Psoas muscle (tissue), 8 donors: ENCODE results near the gene C2orf72. TPM values are rescaled to one million over a fixed set of nuclear protein-coding genes. Genes with fewer than 3 reads are reported as not detected.

Experiments used
- ATAC-seq, 4 donors: fragments of 200-7000 bp; cut with Tn5 transposase; one replicate each; pipeline ENCODE4 v1.9.1; 2020; ENCODE audit warnings: moderate library complexity in 3 of 4, mild to moderate bottlenecking in 2 of 4
- DNase-seq, 2 donors: peaks; one replicate each; pipeline ENCODE4 v3.0.0-alpha.2; 2020
- H3K27ac ChIP-seq: fragments of 200-600 bp; one replicate; pipeline ENCODE4 v1.8.0; 2022
- H3K27me3 ChIP-seq, 3 donors: fragments of 200-600 bp in 1 of 3; one replicate each; pipeline versions ENCODE4 v1.6.1 to v1.8.0; 2013 to 2022; ENCODE audit warnings: low read length in 2 of 3, mild to moderate bottlenecking in 2 of 3, moderate library complexity in 1 of 3; ENCODE audit not compliant: insufficient read depth in 3 of 3
- H3K36me3 ChIP-seq, 2 donors: fragments of 200-600 bp in 1 of 2; one replicate each; pipeline versions ENCODE4 v1.6.1 to v1.8.0; 2013 to 2022; ENCODE audit warnings: low read depth in 1 of 2, mild to moderate bottlenecking in 1 of 2, moderate library complexity in 1 of 2; ENCODE audit not compliant: insufficient read depth in 1 of 2
- H3K4me1 ChIP-seq: fragments of 200-600 bp; one replicate; pipeline ENCODE4 v1.8.0; 2022
- H3K4me3 ChIP-seq: fragments of 200-600 bp; one replicate; pipeline ENCODE4 v1.8.0; 2022; ENCODE audit warnings: mild to moderate bottlenecking
- H3K9me3 ChIP-seq: fragments of 200-600 bp; one replicate; pipeline ENCODE4 v1.8.0; 2022
- WGBS, 3 donors: extraction: QIAGEN DNeasy Blood & Tissue Kit; methylation state at CpG; one replicate each; pipeline versions ENCODE4 v1.1.6 to v1.1.7; 2013; 5-methylcytosine and 5-hydroxymethylcytosine counted together
- intact Hi-C, 2 donors: fragments of 100-400 bp; cut with DNase I; formaldehyde crosslinking; loops; one replicate each; pipeline versions ENCODE4 v1.11.0 to v1.14.2; 2022
- polyA plus RNA-seq, 3 donors: library from polyadenylated mRNA; stranded (reverse); fragments of 200-250 nt; gene quantifications; one replicate each; pipeline ENCODE4 v1.2.3, GENCODE V29; 2013
- total RNA-seq, 4 donors: library from RNA; stranded (reverse); fragmentation: NEBNext Ultra II Directional in 2 of 4; extraction: Animal tissue kit (Norgen Biotek cat#: 25700) in 2 of 4; gene quantifications; one replicate each; pipeline versions ENCODE4 v1.2.1 to v1.2.4, GENCODE V29; 2021 to 2023
- TF ChIP-seq, protein P1 (sequence below): fragments of 200-600 bp; IDR thresholded peaks from one replicate; pipeline ENCODE4 v1.8.0; 2022; ENCODE audit warnings: antibody characterized with exemption
- donor health status: healthy with polysubstance abuse.
- donor health status: DM: no; HTN: no; CAD: no; lungs with moderate emphysema.
- donor health status: Bipolar disorder and iron deficiency.
- donor health status: healthy.
- donor health status: DM: yes; HTN: yes; CAD: no.
- donor health status: DM: no; HTN: no; CAD: no.
- donor health status: DM: no; HTN: no; CAD: no.
- donor health status: DM: yes; HTN: yes; CAD: no.

Gene C2orf72
- total and polyA plus RNA-seq, 7 donors: 0.03 to 0.12 (median 0.05) TPM; not detected in 4

- Histone ChIP-seq H3K4me3 (no peak overlapping the region), H3K4me1 (peaks cover 3% of the 10 kb centered on the region), H3K27me3 (peaks cover 0 to 13% (median 2%) of the 10 kb centered on the region in 3 donors), H3K36me3 (no peaks in the 10 kb centered on the region), H3K27ac (no peak overlapping the region), H3K9me3 (no peaks in the 10 kb centered on the region)
- WGBS, 3 donors: 83 to 88% (median 87%) methylated on average over 12 of the region's 12 CpGs
- ATAC-seq (no peak), DNase-seq (no peak)
- TF ChIP-seq, protein P1, sequence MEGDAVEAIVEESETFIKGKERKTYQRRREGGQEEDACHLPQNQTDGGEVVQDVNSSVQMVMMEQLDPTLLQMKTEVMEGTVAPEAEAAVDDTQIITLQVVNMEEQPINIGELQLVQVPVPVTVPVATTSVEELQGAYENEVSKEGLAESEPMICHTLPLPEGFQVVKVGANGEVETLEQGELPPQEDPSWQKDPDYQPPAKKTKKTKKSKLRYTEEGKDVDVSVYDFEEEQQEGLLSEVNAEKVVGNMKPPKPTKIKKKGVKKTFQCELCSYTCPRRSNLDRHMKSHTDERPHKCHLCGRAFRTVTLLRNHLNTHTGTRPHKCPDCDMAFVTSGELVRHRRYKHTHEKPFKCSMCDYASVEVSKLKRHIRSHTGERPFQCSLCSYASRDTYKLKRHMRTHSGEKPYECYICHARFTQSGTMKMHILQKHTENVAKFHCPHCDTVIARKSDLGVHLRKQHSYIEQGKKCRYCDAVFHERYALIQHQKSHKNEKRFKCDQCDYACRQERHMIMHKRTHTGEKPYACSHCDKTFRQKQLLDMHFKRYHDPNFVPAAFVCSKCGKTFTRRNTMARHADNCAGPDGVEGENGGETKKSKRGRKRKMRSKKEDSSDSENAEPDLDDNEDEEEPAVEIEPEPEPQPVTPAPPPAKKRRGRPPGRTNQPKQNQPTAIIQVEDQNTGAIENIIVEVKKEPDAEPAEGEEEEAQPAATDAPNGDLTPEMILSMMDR: no peak
- intact Hi-C loops: loop anchor here in 1 of 2 donors (5.0 kb wide), 1 partner anchor 222 kb away; no protein-coding TSS in a partner anchor
Measured at GRCh38 chr2:231049286-231050017, 12.1 kb downstream of the C2orf72 start.

- Histone ChIP-seq H3K4me3 (no peak overlapping the region), H3K9me3 (no peaks in the 10 kb centered on the region), H3K4me1 (peaks cover 3% of the 10 kb centered on the region), H3K27ac (no peak overlapping the region), H3K27me3 (peaks cover 0 to 13% (median 2%) of the 10 kb centered on the region in 3 donors), H3K36me3 (no peaks in the 10 kb centered on the region)
- TF ChIP-seq, protein P1: no peak
- ATAC-seq (no peak), DNase-seq (no peak)
- WGBS, 3 donors: 67 to 73% (median 69%) methylated on average over 9 of the region's 9 CpGs
- intact Hi-C loops: loop anchor here in 1 of 2 donors (5.0 kb wide), 1 partner anchor 223 kb away; no protein-coding TSS in a partner anchor
Measured at GRCh38 chr2:231050018-231050901, 12.9 kb downstream of the C2orf72 start.

- peaks cover 4% of the 10 kb centered on the region for H3K4me1 ChIP-seq
- no peaks in the 10 kb centered on the region for H3K36me3 ChIP-seq
- H3K27me3 ChIP-seq: peaks cover 0 to 13% (median 2%) of the 10 kb centered on the region in 3 donors
- 85 to 91% (median 91%) methylated on average over 5 of the region's 5 CpGs for WGBS, 3 donors
- no peak overlapping the region for H3K4me3 ChIP-seq
- intact Hi-C loops: loop anchor here in 1 of 2 donors (5.0 kb wide), 1 partner anchor 224 kb away; no protein-coding TSS in a partner anchor
- no peaks in the 10 kb centered on the region for H3K9me3 ChIP-seq
- TF ChIP-seq, protein P1: no peak
- DNase-seq (no peak), ATAC-seq (no peak)
- no peak overlapping the region for H3K27ac ChIP-seq
Measured at GRCh38 chr2:231051116-231051515, 13.8 kb downstream of the C2orf72 start.

GRCh38 chr2:231052494-231053451 lies 15.4 kb downstream of the C2orf72 start:
- Histone ChIP-seq H3K9me3 (no peaks in the 10 kb centered on the region), H3K36me3 (no peaks in the 10 kb centered on the region), H3K27ac (no peak overlapping the region), H3K4me3 (peak overlapping the region; percentile 75), H3K27me3 (peaks cover 0 to 4% (median 2%) of the 10 kb centered on the region in 3 donors), H3K4me1 (peaks cover 8% of the 10 kb centered on the region)
- WGBS, 3 donors: 6 to 7% (median 6%) methylated on average over 58 to 62 of the region's 62 CpGs
- intact Hi-C loops: loop anchor here in 1 of 2 donors (5.0 kb wide), 1 partner anchor 225 kb away; no protein-coding TSS in a partner anchor
- TF ChIP-seq, protein P1: peak; percentile 84
- ATAC-seq (peak; percentile 55 to 73 (median 66)), DNase-seq (peak; percentile 83 to 86)
